HG03442 (cell line): ENCODE results near the gene WT1.
"Not testable (repeated sequence)": the region's sequence is repeated elsewhere in the genome, so short reads cannot be mapped to it uniquely, and the experiment has no call there.

Experiments
- ATAC-seq: cut with Tn5 transposase; IDR thresholded peaks from one replicate; pipeline ENCODE4 v1.9.1; 2021; ENCODE audit warnings: mild to moderate bottlenecking, moderate library complexity; ENCODE audit not compliant: unreplicated experiment

Gene WT1

DNA sequence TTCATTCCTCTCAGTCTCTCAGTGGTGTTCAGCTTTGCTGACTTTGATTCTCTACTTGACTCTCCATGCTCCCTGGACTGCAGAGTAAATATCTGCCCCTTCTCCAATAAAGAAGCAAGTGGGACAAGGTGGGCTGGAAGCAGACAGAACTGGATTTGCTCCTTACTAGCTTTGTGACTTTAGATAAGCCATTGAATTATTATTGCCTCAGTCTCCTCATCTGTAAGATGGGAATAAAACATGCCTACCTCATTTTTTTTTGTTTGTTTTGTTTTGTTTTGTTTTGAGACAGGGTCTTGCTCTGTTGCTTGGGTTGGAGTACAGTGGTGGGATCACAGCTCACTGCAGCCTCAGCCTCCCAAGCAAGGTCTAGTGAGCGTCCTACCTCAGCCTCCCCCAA is 44.6 kb downstream of the WT1 start:
- no peak for ATAC-seq

DNA sequence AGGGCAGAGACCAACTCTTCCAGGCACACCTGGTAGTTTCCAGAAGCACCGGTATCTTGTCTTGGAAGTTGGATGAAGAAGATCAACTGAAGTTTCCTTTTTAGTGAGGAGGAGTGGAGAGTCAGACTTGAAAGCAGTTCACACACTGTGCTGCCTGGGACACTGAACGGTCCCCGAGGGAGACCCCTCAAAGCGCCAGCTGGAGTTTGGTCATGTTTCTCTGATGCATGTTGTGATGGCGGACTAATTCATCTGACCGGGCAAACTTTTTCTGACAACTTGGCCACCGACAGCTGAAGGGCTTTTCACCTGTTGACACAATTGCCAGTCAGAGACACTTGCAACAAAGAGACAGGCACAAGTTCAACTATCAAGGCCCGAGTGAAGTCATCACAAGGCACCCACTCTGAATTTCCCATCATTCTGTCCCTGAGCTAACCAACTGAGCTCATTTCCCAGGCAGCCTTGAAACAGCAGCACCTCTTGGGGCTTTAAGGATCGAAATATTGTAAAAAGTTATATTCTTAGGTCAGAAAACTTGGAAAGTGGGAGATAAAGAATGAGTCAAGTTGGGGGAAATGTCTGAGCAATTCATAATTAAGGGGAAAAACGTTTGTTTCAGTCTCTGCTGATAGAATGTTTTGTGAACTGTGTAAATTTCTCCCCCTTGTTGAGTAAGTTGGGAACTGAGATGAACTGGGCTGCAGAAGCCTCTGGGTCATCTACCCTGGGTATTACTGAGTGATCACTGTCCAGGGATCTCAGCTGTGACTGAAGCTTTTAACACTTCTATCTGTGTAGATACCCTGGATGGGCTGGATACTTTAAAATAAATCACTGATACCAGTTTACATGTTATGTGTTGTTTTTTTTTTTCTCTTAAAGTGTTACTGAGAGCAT is 46.2 kb downstream of the WT1 start:
- ATAC-seq, result peak; percentile 44

DNA sequence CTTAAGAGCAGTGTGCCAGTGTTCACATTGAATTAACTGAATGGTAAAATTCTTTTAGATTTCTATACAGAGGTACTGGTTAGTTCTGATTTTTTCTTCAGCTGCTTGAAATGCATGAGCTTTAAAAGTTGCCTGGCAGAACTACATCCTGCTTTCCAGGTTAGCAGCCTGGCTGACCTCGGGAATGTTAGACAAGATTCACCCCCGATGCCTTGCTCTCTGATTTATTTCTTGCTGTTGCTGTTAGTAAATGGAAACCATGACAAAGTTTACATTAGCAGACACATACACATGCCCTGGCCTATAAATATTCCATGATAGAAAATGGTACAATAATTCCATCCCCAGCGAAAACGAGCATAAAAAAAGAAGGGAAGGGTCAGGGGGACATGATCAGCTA is 47.0 kb downstream of the WT1 start:
- ATAC-seq, result no peak

DNA sequence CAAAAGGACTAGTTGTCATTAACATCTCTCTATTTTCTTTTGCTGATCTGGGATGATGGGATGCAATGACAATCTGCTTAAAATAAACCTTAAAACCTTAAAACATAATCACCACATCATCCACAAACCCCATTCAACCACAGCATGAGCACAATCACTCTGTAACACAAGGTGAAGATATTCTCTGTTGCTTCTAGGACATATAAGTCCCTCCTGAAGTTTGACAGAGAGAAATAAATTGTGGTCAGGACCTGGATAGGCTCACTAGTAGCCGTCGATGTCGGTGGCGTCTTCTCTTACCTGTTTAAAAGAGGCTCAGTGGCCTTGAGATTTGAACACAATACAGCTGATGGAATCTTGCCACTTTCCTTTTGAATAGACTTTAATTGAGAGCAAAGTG is 47.9 kb downstream of the WT1 start:
- no peak for ATAC-seq

DNA sequence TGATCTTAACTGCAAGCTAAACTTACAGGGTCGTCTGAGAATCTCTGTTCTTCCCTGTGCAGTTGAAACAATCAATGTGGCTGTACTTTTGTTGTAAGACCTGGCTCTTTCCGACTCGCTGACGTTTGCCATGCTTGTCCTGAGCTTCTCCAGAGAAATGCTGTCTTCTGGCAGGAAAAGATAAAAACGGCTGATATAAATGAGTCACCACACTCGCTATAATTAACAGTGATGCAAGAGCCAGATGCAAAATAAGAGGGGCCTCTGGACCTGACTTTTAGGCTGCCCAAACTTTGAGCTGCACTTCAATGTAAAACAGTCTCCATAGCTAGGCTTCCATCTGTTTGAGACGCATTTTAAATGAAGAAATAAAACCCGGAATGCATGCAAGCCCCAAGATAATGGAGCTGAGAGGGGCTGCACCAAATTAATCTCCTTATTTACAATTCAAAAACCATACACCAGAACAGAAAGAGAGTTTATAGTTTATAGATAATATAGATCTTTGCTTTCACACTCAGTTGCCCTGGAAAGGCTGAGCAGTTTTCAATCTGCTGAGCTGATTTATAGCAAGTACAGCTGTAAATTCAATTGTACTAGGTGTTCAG is 48.5 kb downstream of the WT1 start:
- no peak for ATAC-seq

DNA sequence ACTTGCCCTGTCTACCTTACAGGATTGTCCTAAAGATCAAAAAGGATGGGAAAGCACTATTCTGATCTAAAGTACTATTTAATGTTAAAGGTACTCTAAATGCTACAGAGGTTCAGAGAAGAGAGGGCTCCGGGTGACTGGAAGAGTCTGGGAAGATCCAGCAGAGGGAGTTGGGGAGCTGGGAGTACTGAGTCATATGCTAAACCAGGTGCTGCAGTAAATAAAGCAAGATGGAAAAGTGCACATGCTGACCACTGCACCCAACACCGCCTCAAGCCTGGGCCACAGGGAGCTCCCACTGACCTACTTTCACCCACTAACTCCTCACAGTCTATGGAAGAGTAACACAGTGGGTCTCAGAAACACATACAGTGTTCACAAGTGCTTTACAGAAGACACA is 49.3 kb downstream of the WT1 start:
- no peak for ATAC-seq

DNA sequence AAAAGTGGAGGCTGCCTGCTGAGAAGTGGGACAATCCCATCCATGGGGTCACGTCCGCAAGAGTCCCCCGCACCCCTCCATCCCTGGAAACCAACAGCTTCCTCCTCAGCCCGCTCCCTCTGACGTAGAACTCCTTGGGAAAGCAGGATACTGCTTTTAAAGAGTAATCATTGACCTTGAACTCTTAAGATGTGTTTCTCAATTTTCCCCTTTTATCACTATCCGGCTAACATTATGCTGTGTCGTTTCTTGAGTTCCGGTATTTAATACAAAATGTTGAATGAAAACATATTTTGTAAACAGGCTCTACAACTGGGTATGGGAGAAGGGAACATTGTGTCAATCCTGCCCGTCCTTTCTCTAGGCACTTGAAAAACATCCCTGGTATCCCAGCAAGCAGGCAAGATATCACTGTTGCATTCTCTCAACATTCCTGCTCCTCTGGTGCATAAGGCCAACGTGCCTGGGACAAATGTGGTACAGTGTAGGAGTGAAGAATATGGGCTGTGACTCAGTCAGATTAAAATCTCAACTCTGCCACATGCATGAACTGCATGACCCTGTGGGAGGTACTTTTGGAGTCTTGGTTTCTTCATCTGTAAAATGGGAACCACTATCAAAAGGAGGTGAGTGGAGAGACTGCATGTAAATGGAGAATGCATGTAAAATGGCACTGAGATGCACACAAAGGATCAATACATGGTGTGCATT is 52.8 kb downstream of the WT1 start:
- ATAC-seq, result no peak

DNA sequence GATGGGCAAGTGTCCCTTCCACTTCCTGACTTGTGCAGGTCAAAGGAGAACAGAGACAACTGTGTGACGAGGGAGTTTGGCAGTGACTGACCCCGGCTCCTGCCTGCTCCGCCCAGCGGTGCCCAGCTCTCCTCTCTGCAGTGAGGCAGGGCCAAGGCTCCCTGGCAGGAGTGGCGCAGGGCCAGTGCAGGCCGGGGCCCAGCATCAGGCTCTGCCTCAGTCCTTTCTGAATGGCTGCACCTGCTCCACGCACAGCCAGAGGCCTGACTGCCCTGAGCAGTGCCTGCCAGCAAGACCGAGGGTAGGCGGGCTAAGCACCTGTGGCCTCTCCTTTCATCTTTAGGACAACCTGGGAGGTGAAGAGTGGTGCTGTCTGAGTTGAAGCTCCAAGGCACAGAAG is 54.2 kb downstream of the WT1 start:
- ATAC-seq, result no peak

DNA sequence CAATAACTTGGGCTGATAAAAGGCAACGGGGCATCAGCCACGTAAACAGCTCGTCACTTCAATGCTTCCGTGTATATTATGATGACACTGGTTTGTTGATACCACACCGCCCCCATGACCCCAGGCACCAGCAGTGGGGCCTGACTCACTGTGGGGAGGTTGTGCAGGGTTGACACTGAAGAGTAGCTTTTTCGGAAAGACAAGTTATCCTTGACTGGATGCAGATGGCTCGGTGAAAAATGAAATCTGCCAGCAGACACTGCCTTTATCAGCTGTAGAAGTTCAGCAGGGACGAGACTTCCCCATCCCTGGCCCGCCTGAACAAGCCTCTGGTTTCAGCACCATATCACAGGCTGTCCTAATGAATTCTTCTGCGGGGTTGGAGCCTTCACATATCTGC is 55.6 kb downstream of the WT1 start:
- no peak for ATAC-seq

DNA sequence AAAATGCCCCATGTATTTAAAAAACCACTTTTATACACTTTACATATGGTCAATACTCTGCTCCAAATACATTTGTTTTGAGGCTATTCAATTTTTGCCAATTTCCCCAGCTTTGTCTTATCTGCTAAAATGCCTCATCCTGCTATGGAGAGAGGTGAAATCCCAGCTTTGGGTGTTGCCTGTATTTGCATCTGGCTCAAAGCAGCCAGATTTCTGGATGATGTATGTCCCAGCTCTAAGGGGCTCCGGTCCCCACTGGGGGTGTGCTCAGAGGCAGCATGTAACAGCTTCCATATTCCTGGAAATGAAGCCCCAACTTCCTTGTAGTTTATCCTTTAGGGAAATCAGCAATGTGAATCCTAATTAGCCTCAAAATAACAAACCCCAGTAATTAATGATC is 59.5 kb downstream of the WT1 start:
- ATAC-seq, result no peak

DNA sequence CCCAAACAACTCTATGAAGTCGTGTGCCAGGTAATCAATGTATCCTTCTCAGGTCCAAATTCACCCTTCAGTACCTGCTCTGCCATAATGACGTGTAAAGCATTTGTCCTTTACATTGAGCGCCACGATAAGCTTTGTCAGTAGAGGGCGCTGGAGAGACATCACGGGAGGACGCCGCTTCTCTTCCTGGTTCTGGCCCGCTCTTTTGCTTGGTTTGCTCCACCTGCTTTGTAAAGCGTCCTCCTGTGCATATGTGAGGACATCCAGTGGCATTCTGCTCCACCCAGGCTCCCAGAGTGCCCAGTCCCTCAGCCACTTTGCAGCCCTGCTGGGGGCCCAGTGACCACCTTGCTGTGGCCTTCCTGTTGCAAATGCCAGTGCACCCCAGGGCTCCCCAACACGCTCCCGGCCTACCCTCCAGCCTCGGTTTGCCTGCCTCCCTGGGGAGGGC is 61.1 kb downstream of the WT1 start:
- ATAC-seq, result peak; percentile 59

DNA sequence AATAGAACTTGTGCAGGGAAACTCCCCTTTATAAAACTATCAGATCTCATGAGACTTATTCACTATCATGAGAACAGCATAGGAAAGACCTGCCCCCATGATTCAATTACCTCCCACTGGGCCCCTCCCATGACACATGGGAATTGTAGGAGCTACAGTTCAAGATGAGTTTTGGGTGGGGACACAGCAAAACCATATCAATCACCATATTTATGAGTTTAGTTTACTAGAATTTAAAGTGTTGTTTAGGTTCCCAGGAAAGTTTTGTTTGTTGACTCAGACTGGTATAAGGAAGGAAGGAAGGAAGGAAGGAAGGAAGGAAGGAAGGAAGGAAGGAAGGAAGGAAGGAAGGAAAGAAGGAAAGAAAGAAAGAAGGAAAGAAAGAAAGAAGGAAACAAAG is 65.4 kb downstream of the WT1 start:
- not testable (repeated sequence) for ATAC-seq

DNA sequence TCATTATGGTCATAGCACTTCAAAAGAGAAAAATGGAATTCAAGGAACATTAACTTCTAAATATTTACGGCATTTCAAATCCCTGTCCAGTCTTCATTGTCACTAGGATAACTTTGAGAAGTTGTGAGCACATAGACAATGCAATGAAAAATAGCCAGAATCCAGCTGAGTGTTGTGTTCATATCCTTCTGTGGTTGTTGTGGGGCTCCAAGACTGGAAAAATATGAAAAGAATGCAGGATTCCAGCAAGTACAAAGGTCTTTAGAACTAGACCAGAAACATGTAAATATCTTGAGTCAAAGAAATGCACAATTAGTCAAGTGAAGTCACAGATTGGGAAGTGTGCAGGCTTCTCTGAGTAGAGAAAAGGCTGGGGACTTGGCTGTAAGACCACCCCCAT is 68.7 kb downstream of the WT1 start:
- no peak for ATAC-seq

DNA sequence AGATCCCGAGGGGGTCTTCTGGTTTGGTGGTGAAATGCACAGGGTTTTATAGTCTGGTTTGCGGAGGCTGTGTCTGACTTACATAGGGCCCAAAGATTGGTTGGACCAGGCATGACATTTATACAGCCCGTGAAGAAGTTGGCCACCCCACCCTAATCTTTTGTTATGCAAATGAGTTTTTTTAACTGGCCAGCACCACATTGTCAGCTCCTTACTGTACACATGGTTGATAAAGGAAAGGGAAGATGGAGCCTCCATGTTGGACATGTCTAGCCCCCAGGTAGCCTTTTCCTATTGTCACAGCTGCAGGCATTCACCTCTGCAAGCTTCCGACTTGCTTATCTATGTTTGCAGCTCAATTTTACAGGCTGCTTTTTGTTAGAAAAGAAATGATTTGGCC is 70.1 kb downstream of the WT1 start:
- no peak for ATAC-seq

DNA sequence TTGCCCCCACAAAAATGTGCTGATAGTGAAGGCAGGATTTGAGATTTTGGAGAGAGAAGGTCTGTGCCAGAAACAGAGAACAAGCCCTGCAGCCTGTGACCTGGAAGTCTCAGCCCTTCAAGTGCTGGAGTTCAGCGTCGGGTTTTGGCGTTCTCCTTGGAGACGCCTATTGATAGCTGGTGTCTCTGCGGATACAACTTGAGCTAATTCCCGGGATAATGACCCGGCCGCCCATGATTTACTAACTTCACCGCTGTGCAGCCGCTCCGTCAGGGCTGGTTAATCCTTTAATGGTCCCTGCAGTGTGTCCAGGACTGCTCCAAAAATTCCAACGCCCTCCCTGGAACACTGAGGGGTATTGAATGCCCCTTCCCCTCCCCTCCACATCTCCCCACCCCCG is 76.6 kb downstream of the WT1 start:
- ATAC-seq, result no peak

DNA sequence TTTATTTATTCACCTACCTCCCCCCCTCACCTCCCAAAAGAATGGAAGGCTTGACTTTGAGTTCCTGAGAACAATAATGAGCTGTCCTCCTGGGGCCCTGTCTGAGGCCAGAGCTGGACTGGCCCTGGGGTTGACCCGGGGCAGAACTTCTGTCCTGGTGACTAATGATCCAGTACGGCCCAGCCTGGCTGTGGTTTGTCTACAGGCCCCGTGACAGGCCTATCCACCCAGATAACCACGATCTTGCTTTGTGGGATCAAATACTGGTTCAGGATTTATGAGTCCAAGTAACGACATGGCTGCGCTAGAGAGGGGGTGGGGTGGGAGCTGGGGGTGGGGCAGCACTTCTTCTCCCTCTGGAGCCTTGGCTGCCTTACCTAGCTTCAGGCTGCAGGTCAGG is 81.5 kb downstream of the WT1 start:
- no peak for ATAC-seq

DNA sequence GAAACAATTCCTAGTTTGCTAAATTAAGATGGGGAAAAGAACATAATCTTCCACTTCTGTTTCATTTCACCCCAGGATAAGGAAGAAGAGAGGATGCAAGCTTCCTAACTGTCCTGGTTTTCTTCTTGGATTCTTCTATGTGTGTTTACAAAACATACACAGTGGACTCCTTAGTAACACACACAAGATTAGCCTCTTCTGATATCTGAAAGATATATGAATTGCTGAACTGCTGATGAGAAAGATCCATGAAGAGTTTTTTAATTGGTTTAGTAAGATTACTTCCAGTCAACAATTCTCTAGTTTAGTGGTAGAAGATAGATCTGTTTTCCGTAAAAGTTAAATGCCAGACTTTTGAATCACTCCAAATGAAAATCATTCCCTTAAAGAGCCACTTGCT is 86.8 kb downstream of the WT1 start:
- ATAC-seq, result no peak

DNA sequence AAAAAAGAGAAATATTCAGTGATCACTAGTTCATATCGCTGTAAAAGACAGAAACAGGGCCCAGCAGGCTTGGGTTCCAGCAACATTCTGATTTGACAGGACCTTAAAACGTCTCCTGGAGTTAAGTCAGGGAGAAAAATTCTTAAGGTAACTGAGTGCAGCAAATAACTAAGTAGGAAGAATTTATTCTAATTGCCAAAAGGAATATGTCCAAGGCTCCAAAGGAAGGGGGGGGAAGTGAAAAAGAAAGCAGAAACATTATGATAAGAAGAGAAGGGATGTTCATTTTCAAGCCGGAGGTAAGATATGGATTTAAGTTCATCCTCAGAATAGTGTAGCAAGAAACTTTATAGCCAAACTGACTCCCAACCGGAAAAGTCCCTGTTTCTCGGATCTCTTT is 90.4 kb downstream of the WT1 start:
- ATAC-seq, result no peak

DNA sequence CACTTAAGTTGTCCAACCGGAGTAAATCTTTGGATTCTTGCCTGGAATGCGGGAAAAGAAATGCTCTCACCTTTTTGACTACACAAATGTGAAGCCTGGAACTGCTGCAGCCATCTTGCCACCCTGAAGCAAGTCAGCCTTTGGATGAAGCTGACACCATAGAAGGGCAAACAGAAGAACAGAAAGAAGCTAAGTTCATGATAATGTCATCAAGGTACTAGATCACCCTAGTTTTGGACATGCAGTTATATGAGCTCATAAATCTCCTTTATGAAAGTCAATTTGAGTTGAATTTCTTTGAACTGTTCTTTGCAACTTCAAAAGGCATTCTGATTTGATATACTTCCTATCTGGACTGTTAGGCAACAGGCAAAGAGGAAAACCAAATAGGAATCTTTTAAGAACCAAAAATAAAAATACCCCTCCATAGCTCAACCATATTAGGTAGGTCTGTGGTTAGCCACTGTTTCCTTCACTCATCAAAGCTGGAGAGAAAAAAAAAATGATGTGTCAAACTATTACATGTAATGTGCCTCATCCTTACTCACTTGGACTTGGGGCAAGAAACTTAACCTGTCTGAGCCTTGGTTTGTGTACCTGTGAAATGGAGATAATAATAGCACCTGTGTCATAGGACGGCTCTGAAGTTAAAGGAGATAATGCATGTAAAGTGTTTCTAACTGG is 91.9 kb downstream of the WT1 start:
- no peak for ATAC-seq

DNA sequence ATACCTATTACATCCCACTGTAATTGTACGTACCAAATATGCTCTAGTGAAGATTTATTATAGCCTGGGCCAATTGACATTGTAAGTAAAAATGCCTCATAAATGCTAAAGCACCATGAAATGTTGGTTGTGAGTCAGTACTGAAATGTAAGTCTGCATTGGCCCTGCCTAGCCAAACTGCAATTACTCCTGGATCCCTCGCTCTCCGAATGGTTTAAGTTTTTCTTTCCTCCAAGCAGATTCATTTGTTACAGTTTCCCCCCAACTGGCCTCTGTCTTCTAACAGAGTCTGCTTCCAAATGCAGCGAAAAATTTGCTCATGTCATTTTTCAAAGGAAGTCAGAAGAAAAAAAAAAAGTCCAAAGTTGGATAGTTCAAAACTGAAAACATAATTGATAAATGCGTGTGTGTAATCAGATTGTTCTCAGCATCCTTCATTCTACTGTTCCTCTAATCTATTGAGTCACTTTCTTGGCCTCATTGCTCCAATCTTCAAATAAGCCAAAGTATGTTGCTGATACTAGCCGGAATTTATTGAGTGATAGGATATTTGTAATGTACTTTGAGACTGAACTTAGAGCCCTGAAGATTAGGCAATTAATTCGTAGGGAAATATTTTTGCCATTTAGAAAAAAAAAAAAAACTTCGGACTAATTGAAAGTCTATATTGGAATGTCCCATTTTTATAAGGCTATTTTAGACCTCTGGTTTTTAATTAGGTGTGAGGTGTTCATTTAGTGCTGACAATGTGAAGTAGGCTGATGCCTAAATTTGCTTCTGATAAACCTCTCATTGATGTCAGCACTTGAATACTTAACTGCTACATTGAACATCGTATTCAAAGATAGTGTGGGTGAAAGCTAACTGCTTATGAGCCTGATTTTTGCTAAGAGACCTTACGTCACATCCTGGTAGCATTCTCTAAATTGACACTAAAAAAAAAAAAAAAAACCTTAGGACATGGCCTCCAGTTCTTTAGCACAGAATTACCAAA is 93.4 kb downstream of the WT1 start:
- no peak for ATAC-seq
